Measurements from ENCODE around the gene FAM20C. TPM values are rescaled to one million over a fixed set of nuclear protein-coding genes. Genes with fewer than 3 reads are reported as not detected.

Gene FAM20C
- total and polyA plus RNA-seq, 2 donors (not counting 3 experiments of a cell fraction or from before 2014, with no cell fraction given) = 14.2 to 34.5 TPM

- H4K20me1 ChIP-seq (replicated peaks; ENCODE audit: control insufficient read depth, extremely low read depth, insufficient read depth, low read length) = no peaks in the 10 kb centered on the region
- no peak overlapping the region for H3K9ac ChIP-seq (replicated peaks; ENCODE audit: extremely low read depth, insufficient read depth, low read length)
- H3K79me2 ChIP-seq (ENCODE audit: control insufficient read depth, insufficient read depth, low read length) = no peaks in the 10 kb centered on the region
- BruUV-seq (replicated peaks) = no TSS peak
- H3K4me1 ChIP-seq (ENCODE audit: control insufficient read depth, extremely low read depth, insufficient read depth, low read length) = no peaks in the 10 kb centered on the region
- no peak overlapping the region for H2AFZ ChIP-seq (ENCODE audit: low read depth, low read length)
- H3K27me3 ChIP-seq (ENCODE audit: control insufficient read depth in 2 of 2, insufficient read depth in 2 of 2, low read length in 2 of 2) = peaks cover 3% of the 10 kb centered on the region in 2 experiments
- POLR2A ChIA-PET = no interaction called here
- no peak overlapping the region for H3K4me3 ChIP-seq (replicated peaks in 1 of 3; ENCODE audit: insufficient read depth in 1 of 3, low read depth in 1 of 3, low read length in 3 of 3)
- TF ChIP-seq POLR2AphosphoS5 (IDR thresholded peaks at IDR 0.05; ENCODE audit: insufficient read depth, low read depth, low read length) (no peak), JUN (IDR thresholded peaks at IDR 0.05; ENCODE audit: borderline replicate concordance, insufficient read depth, insufficient read length, low read depth) (no peak)
- dilution Hi-C loops (cut with MboI; ENCODE audit: extremely low pct_ligation_motif_present, low sequenced_read_pairs) (no loop called here), intact Hi-C loops (cut with micrococcal nuclease) (no loop called here)
- FAIRE-seq (no peak), DNase-seq (ENCODE audit: low read depth, low spot score) (no peak)
- no peaks in the 10 kb centered on the region for H3K9me1 ChIP-seq (replicated peaks; ENCODE audit: control insufficient read depth, extremely low read depth, insufficient read depth, low read length)
- no peaks in the 10 kb centered on the region for H3K36me3 ChIP-seq (ENCODE audit: control insufficient read depth in 2 of 2, extremely low read depth in 1 of 2, insufficient read depth in 2 of 2, low read length in 2 of 2)
- no peak overlapping the region for H3K27ac ChIP-seq (ENCODE audit: insufficient read depth, low read depth, low read length)
- CTCF ChIA-PET = no interaction called here
- H3K4me2 ChIP-seq (ENCODE audit: insufficient read depth, low read length) = no peak overlapping the region
- H3K9me3 ChIP-seq (replicated peaks; ENCODE audit: control insufficient read depth, insufficient read depth, low read length) = no peaks in the 10 kb centered on the region
These were observed 105.4 kb downstream of the FAM20C start for GRCh38 chr7:297611-298374.

- POLR2A ChIA-PET = no interaction called here
- Histone ChIP-seq H3K27ac (ENCODE audit: insufficient read depth, low read depth, low read length) (no peak overlapping the region), H3K79me2 (ENCODE audit: control insufficient read depth, insufficient read depth, low read length) (no peaks in the 10 kb centered on the region), H3K36me3 (ENCODE audit: control insufficient read depth in 2 of 2, extremely low read depth in 1 of 2, insufficient read depth in 2 of 2, low read length in 2 of 2) (no peaks in the 10 kb centered on the region), H3K9ac (replicated peaks; ENCODE audit: extremely low read depth, insufficient read depth, low read length) (no peak overlapping the region), H4K20me1 (replicated peaks; ENCODE audit: control insufficient read depth, extremely low read depth, insufficient read depth, low read length) (no peaks in the 10 kb centered on the region), H3K4me2 (ENCODE audit: insufficient read depth, low read length) (no peak overlapping the region), H3K9me3 (replicated peaks; ENCODE audit: control insufficient read depth, insufficient read depth, low read length) (no peaks in the 10 kb centered on the region), H2AFZ (ENCODE audit: low read depth, low read length) (no peak overlapping the region), H3K4me1 (ENCODE audit: control insufficient read depth, extremely low read depth, insufficient read depth, low read length) (no peaks in the 10 kb centered on the region), H3K27me3 (ENCODE audit: control insufficient read depth in 2 of 2, insufficient read depth in 2 of 2, low read length in 2 of 2) (peaks cover 0 to 3% of the 10 kb centered on the region in 2 experiments), H3K9me1 (replicated peaks; ENCODE audit: control insufficient read depth, extremely low read depth, insufficient read depth, low read length) (no peaks in the 10 kb centered on the region), H3K4me3 (replicated peaks in 1 of 3; ENCODE audit: insufficient read depth in 1 of 3, low read depth in 1 of 3, low read length in 3 of 3) (no peak overlapping the region)
- DNase-seq (ENCODE audit: low read depth, low spot score) (no peak), FAIRE-seq (no peak)
- TF ChIP-seq JUN (IDR thresholded peaks at IDR 0.05; ENCODE audit: borderline replicate concordance, insufficient read depth, insufficient read length, low read depth) = no peak
- TF ChIP-seq, protein P1, sequence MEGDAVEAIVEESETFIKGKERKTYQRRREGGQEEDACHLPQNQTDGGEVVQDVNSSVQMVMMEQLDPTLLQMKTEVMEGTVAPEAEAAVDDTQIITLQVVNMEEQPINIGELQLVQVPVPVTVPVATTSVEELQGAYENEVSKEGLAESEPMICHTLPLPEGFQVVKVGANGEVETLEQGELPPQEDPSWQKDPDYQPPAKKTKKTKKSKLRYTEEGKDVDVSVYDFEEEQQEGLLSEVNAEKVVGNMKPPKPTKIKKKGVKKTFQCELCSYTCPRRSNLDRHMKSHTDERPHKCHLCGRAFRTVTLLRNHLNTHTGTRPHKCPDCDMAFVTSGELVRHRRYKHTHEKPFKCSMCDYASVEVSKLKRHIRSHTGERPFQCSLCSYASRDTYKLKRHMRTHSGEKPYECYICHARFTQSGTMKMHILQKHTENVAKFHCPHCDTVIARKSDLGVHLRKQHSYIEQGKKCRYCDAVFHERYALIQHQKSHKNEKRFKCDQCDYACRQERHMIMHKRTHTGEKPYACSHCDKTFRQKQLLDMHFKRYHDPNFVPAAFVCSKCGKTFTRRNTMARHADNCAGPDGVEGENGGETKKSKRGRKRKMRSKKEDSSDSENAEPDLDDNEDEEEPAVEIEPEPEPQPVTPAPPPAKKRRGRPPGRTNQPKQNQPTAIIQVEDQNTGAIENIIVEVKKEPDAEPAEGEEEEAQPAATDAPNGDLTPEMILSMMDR (IDR thresholded peaks at IDR 0.05; ENCODE audit: extremely low read depth in 1 of 2, insufficient read depth in 1 of 2, low read depth in 1 of 2, low read length in 2 of 2) = no peak
- TF ChIP-seq MAX (IDR thresholded peaks at IDR 0.05; ENCODE audit: insufficient read depth, insufficient read length) = no peak
- TF ChIP-seq FOS (IDR thresholded peaks at IDR 0.05; ENCODE audit: borderline replicate concordance, insufficient read depth, low read length) = no peak
- no peak for TF ChIP-seq POLR2AphosphoS5 (IDR thresholded peaks at IDR 0.05; ENCODE audit: insufficient read depth, low read depth, low read length)
- no peak for TF ChIP-seq POLR2A (IDR thresholded peaks at IDR 0.05; ENCODE audit: low read depth, low read length)
- TF ChIP-seq MYC (IDR thresholded peaks at IDR 0.05; ENCODE audit: low read depth, low read length) = no peak
- TF ChIP-seq EZH2 (IDR thresholded peaks at IDR 0.05; ENCODE audit: borderline replicate concordance, low read depth, low read length, severe bottlenecking) = no peak
- TF ChIP-seq GATA2 (IDR thresholded peaks at IDR 0.05; ENCODE audit: insufficient read depth, insufficient read length, low read depth, low read length) = no peak
- dilution Hi-C loops (cut with MboI; ENCODE audit: extremely low pct_ligation_motif_present, low sequenced_read_pairs) (no loop called here), intact Hi-C loops (cut with micrococcal nuclease) (no loop called here)
- BruUV-seq (replicated peaks) = no TSS peak
- CTCF ChIA-PET = no interaction called here
These were observed 106.0 kb downstream of the FAM20C start for GRCh38 chr7:298375-298702.
